Thyroid gland (tissue), 4 donors: Measurements from ENCODE around the gene IL6. TPM values are rescaled to one million over a fixed set of nuclear protein-coding genes. Genes with fewer than 3 reads are reported as not detected.
"Not testable (repeated sequence)": the region's sequence is repeated elsewhere in the genome, so short reads cannot be mapped to it uniquely, and the experiment has no call there.

Source experiments
- DNase-seq, 2 donors: peaks; one replicate each; pipeline ENCODE4 v3.0.0-alpha.2; 2019
- H3K27ac ChIP-seq, 3 donors: fragments of 200-600 bp; sonication (generic); 1 replicate in 2 of 3; 2 replicates in 1 of 3; pipeline ENCODE4 v1.5.1; 2016 to 2019; ENCODE audit warnings: mild to moderate bottlenecking in 1 of 3, moderate library complexity in 1 of 3
- H3K27me3 ChIP-seq: fragments of 200-600 bp; sonication (generic); one replicate; pipeline ENCODE4 v1.5.1; 2019
- H3K36me3 ChIP-seq, 2 donors: fragments of 200-600 bp; sonication (generic); one replicate each; pipeline ENCODE4 v1.5.1; 2016 to 2019
- H3K4me1 ChIP-seq, 2 donors: fragments of 200-600 bp; sonication (generic); one replicate each; pipeline ENCODE4 v1.5.1; 2017 to 2019
- H3K4me3 ChIP-seq, 3 donors: fragments of 200-600 bp; sonication (generic); replicated peaks in 1 of 3; 1 replicate in 2 of 3; 2 replicates in 1 of 3; pipeline ENCODE4 v1.5.1; 2016; ENCODE audit warnings: mild to moderate bottlenecking in 1 of 3
- H3K9me3 ChIP-seq: fragments of 200-600 bp; sonication (generic); one replicate; pipeline ENCODE4 v1.5.1; 2017
- POLR2A ChIP-seq, 2 donors: fragments of 450-650 bp; IDR thresholded peaks; one replicate each; pipeline ENCODE4 v1.6.1; 2017; ENCODE audit warnings: antibody characterized with exemption in 2 of 2, mild to moderate bottlenecking in 2 of 2, moderate library complexity in 1 of 2
- WGBS, 2 donors: methylation state at CpG; one replicate each; pipeline ENCODE4 v1.1.5; 2017; 5-methylcytosine and 5-hydroxymethylcytosine counted together
- intact Hi-C: fragments of 100-400 bp; cut with DNase I; formaldehyde crosslinking; loops from one replicate; pipeline ENCODE4 v1.15.1; 2023
- total RNA-seq, 4 donors: library from RNA; depleted of rRNA; stranded (reverse); fragments of >200 nt; gene quantifications; one replicate each; pipeline ENCODE4 v1.2.3, GENCODE V29; 2016
- TF ChIP-seq, protein P1 (sequence below), 6 experiments: fragments of 200-600 bp in 3 of 6; fragments of 450-650 bp in 3 of 6; sonication (generic) in 3 of 6; IDR thresholded peaks; one replicate each; pipeline ENCODE4 v1.5.1; 2016 to 2019; ENCODE audit warnings: antibody characterized with exemption in 6 of 6, mild to moderate bottlenecking in 2 of 6, inconsistent platforms in 1 of 6, moderate library complexity in 1 of 6

IL6 gene
- total RNA-seq, 4 donors from 2014 or later: 0.78 to 10.9 (median 3.7) TPM

DNA sequence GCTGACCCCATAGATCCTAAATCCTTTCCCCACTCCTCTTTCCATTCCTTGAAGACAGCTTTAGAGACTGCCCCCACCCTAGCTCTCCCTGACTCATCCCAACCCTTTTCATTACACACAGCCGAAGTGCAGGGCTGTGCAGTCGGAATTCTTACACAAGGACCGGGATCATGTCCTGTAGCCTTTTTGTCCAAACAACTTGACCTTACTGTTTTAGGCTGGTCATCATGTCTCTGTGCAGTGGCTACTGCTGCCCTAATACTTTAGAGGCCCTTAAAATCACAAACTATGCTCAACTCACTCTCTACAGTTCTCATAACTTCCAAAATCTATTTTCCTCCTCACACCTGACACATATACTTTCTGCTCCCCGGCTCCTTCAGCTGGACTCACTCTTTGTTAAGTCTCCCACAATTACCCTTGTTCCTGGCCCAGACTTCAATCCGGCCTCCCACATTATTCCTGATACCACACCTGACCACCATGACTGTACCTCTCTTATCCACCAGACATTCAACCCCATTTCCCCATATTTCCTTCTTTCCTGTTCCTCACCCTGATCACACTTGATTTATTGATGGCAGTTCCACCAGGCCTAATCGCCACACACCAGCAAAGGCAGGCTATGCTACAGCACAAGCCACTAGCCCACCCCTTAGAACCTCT, 19.8 kb upstream of the IL6 start:
- 95 to 97% methylated on average over 6 of the region's 6 CpGs for WGBS, 2 donors
- H3K9me3 ChIP-seq, intact Hi-C loops, H3K27ac ChIP-seq, H3K36me3 ChIP-seq, DNase-seq, H3K4me3 ChIP-seq, H3K4me1 ChIP-seq, H3K27me3 ChIP-seq: not testable (repeated sequence)

DNA sequence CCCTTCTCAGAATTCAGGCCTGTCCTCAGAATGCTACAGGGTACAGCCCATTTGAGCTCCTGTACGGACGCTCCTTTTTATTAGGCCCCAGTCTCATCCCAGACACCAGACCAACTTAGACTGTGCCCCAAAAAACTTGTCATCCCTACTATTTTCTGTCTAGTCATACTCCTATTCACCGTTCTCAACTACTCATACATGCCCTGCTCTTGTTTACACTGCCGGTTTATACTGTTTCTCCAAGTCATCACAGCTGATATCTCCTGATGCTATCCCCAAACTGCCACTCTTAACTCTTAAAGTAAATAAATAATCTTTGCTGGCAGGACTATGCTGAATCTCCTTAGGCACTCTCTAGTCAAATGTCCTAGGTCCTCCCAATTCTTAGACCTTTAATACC, 18.8 kb upstream of the IL6 start:
- H3K4me3 ChIP-seq, H3K36me3 ChIP-seq, H3K27ac ChIP-seq, intact Hi-C loops, H3K9me3 ChIP-seq, H3K27me3 ChIP-seq, H3K4me1 ChIP-seq, DNase-seq: not testable (repeated sequence)
- WGBS, 2 donors: 90% methylated on average over 4 of the region's 4 CpGs

DNA sequence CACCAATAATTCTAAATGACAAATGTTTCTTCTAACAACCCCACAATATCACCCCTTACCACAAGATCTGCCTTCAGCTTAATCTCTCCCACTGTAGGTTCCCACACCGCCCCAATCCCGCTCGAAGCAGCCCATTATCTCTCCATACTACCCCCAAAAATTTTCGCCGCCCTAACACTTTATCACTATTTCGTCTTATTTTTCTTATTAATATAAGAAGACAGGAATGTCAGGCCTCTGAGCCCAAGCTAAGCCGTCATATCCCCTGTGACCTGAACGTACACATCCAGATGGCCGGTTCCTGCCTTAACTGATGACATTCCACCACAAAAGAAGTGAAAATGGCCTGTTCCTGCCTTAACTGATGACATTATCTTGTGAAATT, 18.3 kb upstream of the IL6 start:
- H3K36me3 ChIP-seq, H3K9me3 ChIP-seq, H3K4me3 ChIP-seq, H3K27ac ChIP-seq, DNase-seq, H3K27me3 ChIP-seq, intact Hi-C loops, H3K4me1 ChIP-seq: not testable (repeated sequence)
- 94 to 95% methylated on average over 9 of the region's 9 CpGs for WGBS, 2 donors

DNA sequence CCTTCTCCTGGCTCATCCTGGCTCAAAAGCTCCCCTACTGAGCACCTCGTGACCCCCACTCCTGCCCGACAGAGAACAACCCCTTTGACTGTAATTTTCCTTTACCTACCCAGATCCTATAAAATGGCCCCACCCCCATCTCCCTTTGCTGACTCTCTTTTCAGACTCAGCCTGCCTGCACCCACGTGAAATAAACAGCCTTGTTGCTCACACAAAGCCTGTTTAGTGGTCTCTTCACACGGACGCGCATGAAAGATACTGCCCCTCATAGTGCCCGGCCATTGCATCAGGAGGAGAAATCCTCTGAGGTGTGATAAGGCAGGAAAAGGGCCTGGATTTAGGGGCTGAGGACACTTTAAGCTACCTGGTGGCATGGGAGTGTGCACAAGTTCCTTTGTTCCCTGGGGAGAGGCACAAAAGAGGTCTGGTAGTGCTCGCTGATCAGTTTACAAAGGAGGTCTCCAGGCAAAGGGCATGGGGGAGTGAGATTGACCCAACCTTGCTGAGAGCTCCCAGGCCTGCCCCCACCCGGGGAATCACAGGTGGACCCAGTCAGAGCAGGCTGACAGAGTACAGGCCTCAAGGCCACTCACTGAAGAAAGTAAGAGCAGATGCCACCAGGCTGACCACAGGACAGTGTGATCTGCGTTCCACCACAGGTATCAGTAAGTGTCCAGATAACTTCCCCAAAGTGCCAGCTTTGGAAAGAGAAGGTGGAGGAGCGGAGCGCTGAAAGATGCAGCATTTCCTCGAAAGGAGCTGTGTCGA, 17.8 kb upstream of the IL6 start:
- 90 to 91% methylated on average over 11 to 13 of the region's 14 CpGs for WGBS, 2 donors
- H3K4me3 ChIP-seq, H3K9me3 ChIP-seq, H3K27me3 ChIP-seq, H3K36me3 ChIP-seq, H3K4me1 ChIP-seq, H3K27ac ChIP-seq, DNase-seq, intact Hi-C loops: not testable (repeated sequence)

DNA sequence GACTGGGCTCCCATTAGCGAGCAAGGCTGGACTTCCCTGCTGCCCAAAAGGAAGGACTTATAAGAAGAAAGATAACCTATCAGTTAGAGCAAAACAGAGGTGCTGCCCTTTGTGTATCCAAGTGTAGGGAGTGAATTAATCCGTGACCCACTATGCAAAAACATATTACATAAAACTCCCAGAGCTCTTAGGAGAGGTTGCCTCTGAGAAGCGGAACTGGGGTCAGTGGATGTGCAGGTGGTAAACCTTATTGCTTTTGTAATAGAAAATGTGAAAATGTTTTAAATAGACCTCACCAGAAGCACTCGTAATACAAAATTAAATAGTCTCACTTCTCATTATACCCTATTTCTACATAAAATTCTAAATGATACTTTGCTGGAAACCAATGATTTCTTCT, 17.1 kb upstream of the IL6 start:
- H3K27ac ChIP-seq: no peak overlapping the region
- no peak for DNase-seq
- 90 to 97% methylated on average over 4 of the region's 4 CpGs for WGBS, 2 donors
- TF ChIP-seq POLR2A (IDR thresholded peaks at IDR 0.05): no peak
- TF ChIP-seq, protein P1, sequence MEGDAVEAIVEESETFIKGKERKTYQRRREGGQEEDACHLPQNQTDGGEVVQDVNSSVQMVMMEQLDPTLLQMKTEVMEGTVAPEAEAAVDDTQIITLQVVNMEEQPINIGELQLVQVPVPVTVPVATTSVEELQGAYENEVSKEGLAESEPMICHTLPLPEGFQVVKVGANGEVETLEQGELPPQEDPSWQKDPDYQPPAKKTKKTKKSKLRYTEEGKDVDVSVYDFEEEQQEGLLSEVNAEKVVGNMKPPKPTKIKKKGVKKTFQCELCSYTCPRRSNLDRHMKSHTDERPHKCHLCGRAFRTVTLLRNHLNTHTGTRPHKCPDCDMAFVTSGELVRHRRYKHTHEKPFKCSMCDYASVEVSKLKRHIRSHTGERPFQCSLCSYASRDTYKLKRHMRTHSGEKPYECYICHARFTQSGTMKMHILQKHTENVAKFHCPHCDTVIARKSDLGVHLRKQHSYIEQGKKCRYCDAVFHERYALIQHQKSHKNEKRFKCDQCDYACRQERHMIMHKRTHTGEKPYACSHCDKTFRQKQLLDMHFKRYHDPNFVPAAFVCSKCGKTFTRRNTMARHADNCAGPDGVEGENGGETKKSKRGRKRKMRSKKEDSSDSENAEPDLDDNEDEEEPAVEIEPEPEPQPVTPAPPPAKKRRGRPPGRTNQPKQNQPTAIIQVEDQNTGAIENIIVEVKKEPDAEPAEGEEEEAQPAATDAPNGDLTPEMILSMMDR (IDR thresholded peaks at IDR 0.05): no peak
- H3K4me1 ChIP-seq: no peaks in the 10 kb centered on the region
- H3K9me3 ChIP-seq: no peaks in the 10 kb centered on the region
- no peaks in the 10 kb centered on the region for H3K36me3 ChIP-seq
- H3K4me3 ChIP-seq: no peak overlapping the region
- no peaks in the 10 kb centered on the region for H3K27me3 ChIP-seq
- intact Hi-C loops: no loop called here

DNA sequence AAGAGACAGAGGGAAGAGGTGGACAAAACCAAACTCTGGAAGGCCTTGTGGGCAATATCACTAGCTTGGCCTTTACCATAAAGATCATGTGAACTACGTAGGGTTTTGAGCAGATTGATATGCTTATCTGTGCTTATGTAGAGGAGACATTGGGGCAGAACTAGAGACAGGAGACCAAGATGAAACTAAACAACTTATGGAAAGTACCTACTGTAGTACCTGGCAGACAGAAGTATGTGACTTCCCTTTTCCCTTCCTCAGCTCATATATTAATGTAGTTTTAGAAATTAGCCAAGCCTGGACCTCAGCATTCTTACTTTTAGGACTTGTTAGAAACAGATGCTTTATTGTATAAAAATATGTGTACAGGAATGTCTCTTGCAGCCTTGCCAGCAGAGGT, 14.0 kb upstream of the IL6 start:
- Histone ChIP-seq H3K36me3 (no peaks in the 10 kb centered on the region), H3K27ac (no peak overlapping the region), H3K9me3 (no peaks in the 10 kb centered on the region), H3K4me3 (no peak overlapping the region), H3K4me1 (no peaks in the 10 kb centered on the region), H3K27me3 (no peaks in the 10 kb centered on the region)
- 86 to 93% methylated on average over 1 of the region's 1 CpG for WGBS, 2 donors
- TF ChIP-seq POLR2A (IDR thresholded peaks at IDR 0.05): no peak
- TF ChIP-seq, protein P1 (IDR thresholded peaks at IDR 0.05): no peak
- intact Hi-C loops: no loop called here
- no peak for DNase-seq

DNA sequence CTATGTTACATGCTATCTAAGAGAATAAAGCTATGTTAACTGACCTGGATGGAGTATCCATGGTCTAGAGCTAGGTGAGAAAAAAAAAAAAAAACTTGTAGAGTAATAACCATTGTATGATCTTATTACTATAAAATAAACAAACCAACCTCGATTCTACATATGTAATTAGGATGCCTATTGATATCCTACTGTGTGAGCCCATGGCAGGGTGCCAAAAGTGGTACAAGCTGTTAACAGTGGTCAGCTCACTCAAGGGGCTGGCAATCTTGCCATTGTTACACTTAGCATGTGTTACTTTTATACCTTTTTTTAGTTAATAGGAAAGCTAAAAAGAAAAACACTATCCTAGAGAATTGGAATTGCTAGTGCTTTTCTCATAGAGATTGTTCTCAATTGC, 13.5 kb upstream of the IL6 start:
- Histone ChIP-seq H3K4me1 (no peaks in the 10 kb centered on the region), H3K27me3 (no peaks in the 10 kb centered on the region), H3K9me3 (no peaks in the 10 kb centered on the region), H3K27ac (no peak overlapping the region), H3K36me3 (no peaks in the 10 kb centered on the region), H3K4me3 (no peak overlapping the region)
- DNase-seq: no peak
- TF ChIP-seq, protein P1 (IDR thresholded peaks at IDR 0.05): no peak
- no peak for TF ChIP-seq POLR2A (IDR thresholded peaks at IDR 0.05)
- intact Hi-C loops: no loop called here
- WGBS, 2 donors: 70 to 71% methylated on average over 1 of the region's 1 CpG
